K562 (cell line): ENCODE results near the gene ARID3A. TPM values are rescaled to one million over a fixed set of nuclear protein-coding genes. Genes with fewer than 3 reads are reported as not detected.

Experiments used
- IRF2 ChIP-seq: sonication (generic); formaldehyde crosslinking; IDR thresholded peaks from 2 replicates; pipeline ENCODE4 v1.8.1; 2022; ENCODE audit warnings: mild to moderate bottlenecking, missing genetic modification reagents
- KDM1A ChIP-seq, 2 experiments: fragments of 450-650 bp; IDR thresholded peaks; 2 replicates each; pipeline ENCODE4 v1.6.1; 2016; ENCODE audit warnings: mild to moderate bottlenecking in 2 of 2
- NCOA6 ChIP-seq: fragments of 450-650 bp; IDR thresholded peaks from 2 replicates; pipeline ENCODE4 v1.6.1; 2017; ENCODE audit warnings: mild to moderate bottlenecking
- NKRF ChIP-seq: fragments of 450-650 bp; IDR thresholded peaks from 2 replicates; pipeline ENCODE4 v1.6.1; 2016; ENCODE audit warnings: borderline replicate concordance
- SIRT6 ChIP-seq: IDR thresholded peaks from one replicate; pipeline ENCODE4 v1.6.1; 2012; ENCODE audit warnings: low read depth, mild to moderate bottlenecking, control low read depth, inconsistent platforms, low read length, moderate library complexity
- SP2 ChIP-seq: IDR thresholded peaks from 2 replicates; pipeline ENCODE4 v1.6.1; 2011; ENCODE audit warnings: mild to moderate bottlenecking, low read depth, low read length, moderate library complexity; ENCODE audit not compliant: poor library complexity, severe bottlenecking; ENCODE audit errors: extremely low read depth
- TAF9B ChIP-seq: fragments of 450-650 bp; IDR thresholded peaks from 2 replicates; pipeline ENCODE4 v1.6.1; 2018; ENCODE audit warnings: mild to moderate bottlenecking; ENCODE audit not compliant: partially characterized antibody
- TCF3 ChIP-seq: sonication (generic); formaldehyde crosslinking; IDR thresholded peaks from 2 replicates; pipeline ENCODE4 v1.4.0; 2020; ENCODE audit warnings: mild to moderate bottlenecking, missing genetic modification reagents
- ZBTB8A ChIP-seq: fragments of 450-650 bp; IDR thresholded peaks from 2 replicates; pipeline ENCODE4 v1.6.1; 2018; ENCODE audit warnings: mild to moderate bottlenecking, moderate library complexity; ENCODE audit not compliant: partially characterized antibody
- ZEB2 ChIP-seq: fragments of 450-650 bp; IDR thresholded peaks from 2 replicates; pipeline ENCODE4 v1.6.1; 2016
- ZNF785 ChIP-seq: fragments of 250-450 bp; sonication (Bioruptor Pico); IDR thresholded peaks from 2 replicates; pipeline ENCODE4 v1.4.0; 2020; ENCODE audit warnings: mild to moderate bottlenecking
- polyA plus RNA-seq, 8 experiments: library from polyadenylated mRNA; depleted of rRNA in 4 of 8; stranded (reverse) in 5 of 8; unstranded in 3 of 8; fragments of >200 nt; fragmentation: Nextera tagmentation in 2 of 8; fragmentation: Illumina TruSeq in 1 of 8; extraction: Ambion mirVana in 2 of 8; extraction: Trizol in 1 of 8; gene quantifications; 2 replicates each; pipeline versions ENCODE4 v1.2.1 to v1.2.3, GENCODE V29; 2011 to 2014; ENCODE audit warnings: inconsistent platforms in 1 of 8, missing spikeins in 1 of 8
- total RNA-seq, 7 experiments: library from RNA; depleted of rRNA in 6 of 7; stranded (reverse); fragments of >200 nt in 6 of 7; fragmentation: Illumina TruSeq in 2 of 7; extraction: Trizol in 2 of 7; gene quantifications; 2 replicates each; pipeline versions ENCODE4 v1.2.1 to v1.2.3, GENCODE V29; 2011 to 2021; ENCODE audit warnings: low replicate concordance in 1 of 7
- TF ChIP-seq, protein P1 (sequence below): fragments of 450-650 bp; formaldehyde crosslinking; IDR thresholded peaks from 2 replicates; pipeline ENCODE4 v1.4.0; 2020; ENCODE audit warnings: mild to moderate bottlenecking, mixed read lengths
- TF ChIP-seq, protein P2 (sequence below): fragments of 450-650 bp; IDR thresholded peaks from 2 replicates; pipeline ENCODE4 v1.6.1; 2016; ENCODE audit warnings: mild to moderate bottlenecking, moderate library complexity

ARID3A gene
- total and polyA plus RNA-seq, 9 of the 15 experiments (the other 6 are each of a cell fraction or from before 2014, with no cell fraction given): 1.4 to 118 (median 31.2) TPM

DNA sequence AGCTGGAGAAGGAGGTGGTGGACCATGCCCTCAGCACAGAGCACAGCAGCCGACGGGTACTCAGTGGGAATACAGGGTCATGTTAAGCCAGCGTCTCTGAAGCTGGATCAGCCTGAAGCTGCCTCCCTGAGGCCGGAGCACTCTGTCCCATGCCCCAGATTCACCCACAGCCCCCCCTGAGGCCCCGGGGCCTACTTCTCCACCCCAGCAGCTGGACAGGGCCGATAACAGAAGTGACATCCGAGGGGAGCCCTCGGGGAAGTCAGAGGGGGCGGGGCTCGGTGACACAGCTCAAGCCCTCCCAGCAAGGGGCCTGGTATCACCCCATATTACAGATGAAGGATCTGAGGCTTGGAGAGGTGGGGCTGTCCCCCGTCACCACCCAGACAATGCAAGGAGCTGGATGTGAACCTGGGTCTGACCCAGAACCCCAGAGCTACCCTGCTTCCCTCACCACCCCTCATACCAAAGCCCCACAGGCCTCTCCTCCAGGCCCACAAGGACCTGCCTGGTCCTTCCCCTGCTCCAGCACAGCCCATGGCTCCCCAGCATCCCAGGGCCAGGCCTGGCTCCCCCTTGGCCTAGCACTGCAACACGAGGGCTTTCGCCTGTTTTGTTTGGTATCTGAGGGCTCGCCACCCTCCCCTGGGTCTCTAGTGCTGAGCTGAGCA is 18.5 kb upstream of the ARID3A start (continued):
- TF ChIP-seq ZNF785: no peak
- no peak for TF ChIP-seq ZBTB8A
- TF ChIP-seq TAF9B: no peak
- TF ChIP-seq IRF2 (CRISPR knock-in tag): no peak
- peak; percentile 77 to 86 for TF ChIP-seq KDM1A (IDR thresholded peaks at IDR 0.05)
- TF ChIP-seq SIRT6: no peak
- TF ChIP-seq, protein P1, sequence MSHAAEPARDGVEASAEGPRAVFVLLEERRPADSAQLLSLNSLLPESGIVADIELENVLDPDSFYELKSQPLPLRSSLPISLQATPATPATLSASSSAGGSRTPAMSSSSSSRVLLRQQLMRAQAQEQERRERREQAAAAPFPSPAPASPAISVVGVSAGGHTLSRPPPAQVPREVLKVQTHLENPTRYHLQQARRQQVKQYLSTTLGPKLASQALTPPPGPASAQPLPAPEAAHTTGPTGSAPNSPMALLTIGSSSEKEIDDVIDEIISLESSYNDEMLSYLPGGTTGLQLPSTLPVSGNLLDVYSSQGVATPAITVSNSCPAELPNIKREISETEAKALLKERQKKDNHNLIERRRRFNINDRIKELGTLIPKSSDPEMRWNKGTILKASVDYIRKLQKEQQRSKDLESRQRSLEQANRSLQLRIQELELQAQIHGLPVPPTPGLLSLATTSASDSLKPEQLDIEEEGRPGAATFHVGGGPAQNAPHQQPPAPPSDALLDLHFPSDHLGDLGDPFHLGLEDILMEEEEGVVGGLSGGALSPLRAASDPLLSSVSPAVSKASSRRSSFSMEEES (CRISPR knock-in tag): no peak
- no peak for TF ChIP-seq NKRF
- no peak for TF ChIP-seq NCOA6
- no peak for TF ChIP-seq ZEB2
- TF ChIP-seq, protein P2, sequence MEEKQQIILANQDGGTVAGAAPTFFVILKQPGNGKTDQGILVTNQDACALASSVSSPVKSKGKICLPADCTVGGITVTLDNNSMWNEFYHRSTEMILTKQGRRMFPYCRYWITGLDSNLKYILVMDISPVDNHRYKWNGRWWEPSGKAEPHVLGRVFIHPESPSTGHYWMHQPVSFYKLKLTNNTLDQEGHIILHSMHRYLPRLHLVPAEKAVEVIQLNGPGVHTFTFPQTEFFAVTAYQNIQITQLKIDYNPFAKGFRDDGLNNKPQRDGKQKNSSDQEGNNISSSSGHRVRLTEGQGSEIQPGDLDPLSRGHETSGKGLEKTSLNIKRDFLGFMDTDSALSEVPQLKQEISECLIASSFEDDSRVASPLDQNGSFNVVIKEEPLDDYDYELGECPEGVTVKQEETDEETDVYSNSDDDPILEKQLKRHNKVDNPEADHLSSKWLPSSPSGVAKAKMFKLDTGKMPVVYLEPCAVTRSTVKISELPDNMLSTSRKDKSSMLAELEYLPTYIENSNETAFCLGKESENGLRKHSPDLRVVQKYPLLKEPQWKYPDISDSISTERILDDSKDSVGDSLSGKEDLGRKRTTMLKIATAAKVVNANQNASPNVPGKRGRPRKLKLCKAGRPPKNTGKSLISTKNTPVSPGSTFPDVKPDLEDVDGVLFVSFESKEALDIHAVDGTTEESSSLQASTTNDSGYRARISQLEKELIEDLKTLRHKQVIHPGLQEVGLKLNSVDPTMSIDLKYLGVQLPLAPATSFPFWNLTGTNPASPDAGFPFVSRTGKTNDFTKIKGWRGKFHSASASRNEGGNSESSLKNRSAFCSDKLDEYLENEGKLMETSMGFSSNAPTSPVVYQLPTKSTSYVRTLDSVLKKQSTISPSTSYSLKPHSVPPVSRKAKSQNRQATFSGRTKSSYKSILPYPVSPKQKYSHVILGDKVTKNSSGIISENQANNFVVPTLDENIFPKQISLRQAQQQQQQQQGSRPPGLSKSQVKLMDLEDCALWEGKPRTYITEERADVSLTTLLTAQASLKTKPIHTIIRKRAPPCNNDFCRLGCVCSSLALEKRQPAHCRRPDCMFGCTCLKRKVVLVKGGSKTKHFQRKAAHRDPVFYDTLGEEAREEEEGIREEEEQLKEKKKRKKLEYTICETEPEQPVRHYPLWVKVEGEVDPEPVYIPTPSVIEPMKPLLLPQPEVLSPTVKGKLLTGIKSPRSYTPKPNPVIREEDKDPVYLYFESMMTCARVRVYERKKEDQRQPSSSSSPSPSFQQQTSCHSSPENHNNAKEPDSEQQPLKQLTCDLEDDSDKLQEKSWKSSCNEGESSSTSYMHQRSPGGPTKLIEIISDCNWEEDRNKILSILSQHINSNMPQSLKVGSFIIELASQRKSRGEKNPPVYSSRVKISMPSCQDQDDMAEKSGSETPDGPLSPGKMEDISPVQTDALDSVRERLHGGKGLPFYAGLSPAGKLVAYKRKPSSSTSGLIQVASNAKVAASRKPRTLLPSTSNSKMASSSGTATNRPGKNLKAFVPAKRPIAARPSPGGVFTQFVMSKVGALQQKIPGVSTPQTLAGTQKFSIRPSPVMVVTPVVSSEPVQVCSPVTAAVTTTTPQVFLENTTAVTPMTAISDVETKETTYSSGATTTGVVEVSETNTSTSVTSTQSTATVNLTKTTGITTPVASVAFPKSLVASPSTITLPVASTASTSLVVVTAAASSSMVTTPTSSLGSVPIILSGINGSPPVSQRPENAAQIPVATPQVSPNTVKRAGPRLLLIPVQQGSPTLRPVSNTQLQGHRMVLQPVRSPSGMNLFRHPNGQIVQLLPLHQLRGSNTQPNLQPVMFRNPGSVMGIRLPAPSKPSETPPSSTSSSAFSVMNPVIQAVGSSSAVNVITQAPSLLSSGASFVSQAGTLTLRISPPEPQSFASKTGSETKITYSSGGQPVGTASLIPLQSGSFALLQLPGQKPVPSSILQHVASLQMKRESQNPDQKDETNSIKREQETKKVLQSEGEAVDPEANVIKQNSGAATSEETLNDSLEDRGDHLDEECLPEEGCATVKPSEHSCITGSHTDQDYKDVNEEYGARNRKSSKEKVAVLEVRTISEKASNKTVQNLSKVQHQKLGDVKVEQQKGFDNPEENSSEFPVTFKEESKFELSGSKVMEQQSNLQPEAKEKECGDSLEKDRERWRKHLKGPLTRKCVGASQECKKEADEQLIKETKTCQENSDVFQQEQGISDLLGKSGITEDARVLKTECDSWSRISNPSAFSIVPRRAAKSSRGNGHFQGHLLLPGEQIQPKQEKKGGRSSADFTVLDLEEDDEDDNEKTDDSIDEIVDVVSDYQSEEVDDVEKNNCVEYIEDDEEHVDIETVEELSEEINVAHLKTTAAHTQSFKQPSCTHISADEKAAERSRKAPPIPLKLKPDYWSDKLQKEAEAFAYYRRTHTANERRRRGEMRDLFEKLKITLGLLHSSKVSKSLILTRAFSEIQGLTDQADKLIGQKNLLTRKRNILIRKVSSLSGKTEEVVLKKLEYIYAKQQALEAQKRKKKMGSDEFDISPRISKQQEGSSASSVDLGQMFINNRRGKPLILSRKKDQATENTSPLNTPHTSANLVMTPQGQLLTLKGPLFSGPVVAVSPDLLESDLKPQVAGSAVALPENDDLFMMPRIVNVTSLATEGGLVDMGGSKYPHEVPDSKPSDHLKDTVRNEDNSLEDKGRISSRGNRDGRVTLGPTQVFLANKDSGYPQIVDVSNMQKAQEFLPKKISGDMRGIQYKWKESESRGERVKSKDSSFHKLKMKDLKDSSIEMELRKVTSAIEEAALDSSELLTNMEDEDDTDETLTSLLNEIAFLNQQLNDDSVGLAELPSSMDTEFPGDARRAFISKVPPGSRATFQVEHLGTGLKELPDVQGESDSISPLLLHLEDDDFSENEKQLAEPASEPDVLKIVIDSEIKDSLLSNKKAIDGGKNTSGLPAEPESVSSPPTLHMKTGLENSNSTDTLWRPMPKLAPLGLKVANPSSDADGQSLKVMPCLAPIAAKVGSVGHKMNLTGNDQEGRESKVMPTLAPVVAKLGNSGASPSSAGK: no peak
- TF ChIP-seq SP2: no peak
- TF ChIP-seq TCF3 (CRISPR knock-in tag): peak; percentile 99
